SKM-1 (cell line): ENCODE data around the gene GASK1A.
A peak's percentile ranks its signal among the peaks of the same experiment; 100 is the strongest.
"Not testable (repeated sequence)": the region's sequence is repeated elsewhere in the genome, so short reads cannot be mapped to it uniquely, and the experiment has no call there.

ENCODE experiments used
- DNase-seq: peaks from one replicate; lab custom pipeline; 2025; ENCODE audit not compliant: unreplicated experiment; lab: John Stamatoyannopoulos, UW

The GASK1A gene

DNA sequence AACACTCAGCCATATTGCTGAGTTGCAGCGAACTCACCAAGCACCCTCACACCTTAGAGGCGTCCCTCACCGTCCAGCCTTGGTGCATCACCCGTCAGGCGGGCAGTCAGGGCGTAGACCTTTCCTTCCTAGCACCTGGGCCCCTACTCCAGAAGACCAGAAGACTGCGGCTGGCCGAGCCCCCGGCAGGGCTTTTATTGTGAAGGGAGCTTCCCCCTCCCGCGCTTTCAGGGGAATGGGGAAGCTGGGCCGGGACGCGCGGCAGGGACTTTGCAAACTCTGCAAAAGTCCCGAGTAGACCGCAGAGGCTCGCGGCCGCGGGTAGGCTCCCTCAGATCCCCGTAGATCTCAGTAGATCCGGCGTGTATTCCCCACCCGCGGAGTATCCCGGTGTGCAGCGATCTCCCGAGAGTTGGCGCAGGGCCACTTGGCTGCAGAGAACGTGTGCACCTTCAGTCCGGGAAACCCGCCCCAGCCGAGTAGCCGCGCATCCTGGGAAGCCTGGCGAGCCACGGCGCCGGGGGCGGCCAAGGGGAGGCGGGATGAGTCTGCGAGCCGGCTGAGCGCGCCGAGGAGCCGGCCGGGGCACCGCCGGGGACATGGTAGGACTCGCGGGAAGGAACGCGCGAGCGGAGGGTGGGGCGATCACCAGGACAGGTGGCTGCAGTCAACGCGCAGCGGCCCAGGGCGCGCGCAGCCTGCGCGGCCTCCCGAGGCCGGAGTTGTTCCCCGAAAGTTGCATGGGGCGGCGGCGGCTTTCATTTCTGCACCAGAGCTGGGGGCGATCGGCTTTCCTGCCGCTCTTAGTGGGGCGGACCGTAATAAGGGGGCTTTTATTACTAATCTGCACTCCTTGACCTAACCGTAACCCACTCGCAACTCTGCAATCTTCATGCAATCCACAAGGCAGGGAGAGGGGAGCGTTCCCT is at the start of gene GASK1A:
GASK1A (plus strand) TSS at position 268 of the 929 bp plus-strand sequence; CDS start at position 600, 332 bp downstream.
- DNase-seq: peak; percentile 47

DNA sequence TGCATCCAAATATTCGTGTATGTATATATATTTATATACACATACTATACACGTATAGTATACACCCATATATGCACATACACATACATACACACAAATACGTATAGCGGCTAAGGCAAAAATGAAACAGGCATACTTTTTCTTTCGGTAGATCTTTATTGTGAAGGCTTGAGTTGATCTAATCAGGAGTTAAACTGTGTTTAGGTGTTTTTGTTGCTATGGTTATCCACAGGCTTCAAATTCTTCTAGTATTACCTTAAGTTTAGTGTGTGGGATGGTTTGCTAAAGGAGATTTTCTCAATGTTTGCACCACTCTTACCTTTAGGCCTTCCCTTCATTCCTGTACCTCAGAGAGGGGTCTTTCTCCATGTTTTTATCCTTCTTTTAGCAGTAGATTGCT is 45.0 kb upstream of the GASK1A start:
- DNase-seq: no peak

DNA sequence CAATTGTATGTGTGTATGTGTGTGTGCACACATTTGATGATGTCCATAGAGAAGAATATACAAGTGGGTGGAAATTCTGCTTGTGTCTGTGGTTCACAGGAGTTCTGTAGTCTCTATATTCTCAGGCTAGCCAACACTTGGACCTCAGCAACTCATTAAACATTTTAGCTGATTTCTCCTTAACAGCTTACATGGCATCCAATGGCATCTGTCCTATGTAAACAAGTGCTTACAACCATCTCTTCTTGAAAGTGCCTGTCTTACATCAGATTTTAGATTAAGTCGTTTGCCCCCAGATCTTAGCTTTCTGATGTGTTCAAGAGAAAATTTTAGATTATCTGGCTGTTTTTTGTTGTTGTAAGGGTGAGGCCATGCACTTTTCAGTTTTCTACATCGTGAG is 44.2 kb upstream of the GASK1A start:
- DNase-seq: no peak

DNA sequence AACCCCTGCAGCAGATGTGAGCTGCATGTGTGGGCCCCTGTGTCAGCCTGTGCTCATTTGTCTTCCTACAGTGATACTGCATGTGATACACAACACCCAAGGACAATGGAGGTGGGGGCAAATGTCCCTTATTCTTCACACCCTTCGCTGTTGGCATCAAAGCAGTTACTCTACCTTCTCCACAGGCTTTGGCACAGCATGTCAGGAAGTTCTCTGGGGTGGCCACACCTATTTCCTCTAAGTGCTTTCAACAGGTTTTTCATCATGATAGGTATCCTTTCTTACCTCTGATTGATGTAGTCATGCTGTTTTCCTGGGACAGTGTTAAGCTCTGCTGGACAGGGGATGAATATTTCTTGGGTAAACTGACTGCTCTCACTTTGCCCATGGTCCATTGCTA is 43.6 kb upstream of the GASK1A start:
- no peak for DNase-seq

DNA sequence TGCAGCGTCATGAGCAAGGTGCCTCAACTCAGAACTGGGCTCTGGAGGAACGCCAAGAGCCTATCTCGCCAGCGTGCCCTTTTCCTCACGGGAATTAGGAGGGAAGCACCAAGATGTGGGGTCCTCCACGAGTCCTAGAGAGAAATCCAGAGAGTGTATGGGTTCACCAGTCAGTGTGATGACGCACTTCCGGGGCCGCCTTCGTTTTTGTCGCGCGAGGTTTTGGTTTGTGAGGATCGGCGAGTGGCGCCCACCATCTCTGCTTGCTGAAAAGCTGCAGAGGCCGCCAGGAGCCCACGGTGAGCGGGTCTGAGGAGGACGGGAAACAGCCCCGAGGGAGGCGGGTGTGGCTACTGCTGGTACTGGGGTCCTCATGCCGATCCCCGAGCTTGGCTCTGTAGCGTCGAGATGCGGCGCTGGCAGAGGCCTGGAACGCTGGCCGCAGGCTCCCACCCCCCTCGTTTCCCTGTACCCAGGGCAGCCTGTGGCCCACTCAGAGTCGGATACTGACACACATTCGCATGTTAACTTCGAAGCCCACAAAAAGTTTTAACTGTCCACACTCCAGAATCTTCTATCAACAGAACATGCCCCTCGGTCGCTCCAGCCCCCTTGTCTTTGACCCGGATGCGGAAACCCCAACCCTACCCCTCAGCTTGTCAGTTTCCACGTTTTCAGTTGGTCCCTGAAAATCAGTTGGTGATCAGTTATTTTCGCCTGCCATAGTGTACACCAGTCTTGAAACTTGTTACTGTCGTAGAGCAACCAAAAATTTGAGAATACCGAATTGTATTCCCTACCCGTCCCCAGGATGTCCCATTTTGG is 42.7 kb upstream of the GASK1A start:
- no peak for DNase-seq

DNA sequence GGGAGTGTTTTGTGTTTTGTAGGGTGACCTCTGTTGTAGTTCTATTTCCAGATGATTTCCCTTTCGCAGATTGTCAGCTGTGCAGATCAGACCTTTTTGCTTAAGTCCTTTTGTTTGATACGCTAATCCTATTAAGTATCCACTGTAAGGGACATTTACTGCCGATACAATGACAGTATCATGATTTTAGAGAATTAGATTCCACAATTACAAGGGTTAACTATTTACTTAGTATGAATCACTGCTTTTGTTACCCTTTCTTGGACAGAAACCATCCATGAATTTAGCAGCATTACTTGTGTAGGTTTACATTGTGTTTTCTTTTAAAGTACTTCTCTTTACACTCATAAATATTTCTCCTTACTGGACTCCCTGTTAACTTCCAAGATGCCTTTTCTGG is 41.8 kb upstream of the GASK1A start:
- DNase-seq: no peak

DNA sequence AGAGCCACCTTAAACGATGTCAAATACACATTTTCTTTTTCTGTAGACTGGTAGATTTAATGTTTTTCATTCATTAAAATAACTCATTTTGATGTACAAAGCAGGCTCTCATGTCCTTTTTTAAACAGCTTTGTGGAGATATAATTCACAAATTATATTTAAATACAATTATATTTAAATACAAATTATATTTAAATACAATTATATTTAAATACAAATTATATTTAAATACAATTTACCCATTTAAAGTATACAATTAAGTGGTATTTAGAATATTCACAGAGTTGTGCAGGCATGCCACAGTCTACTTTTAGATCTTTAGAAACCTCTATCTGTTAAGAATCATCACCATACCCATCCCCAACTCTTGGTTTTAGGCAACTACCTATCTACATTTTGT is 36.4 kb upstream of the GASK1A start:
- no peak for DNase-seq

DNA sequence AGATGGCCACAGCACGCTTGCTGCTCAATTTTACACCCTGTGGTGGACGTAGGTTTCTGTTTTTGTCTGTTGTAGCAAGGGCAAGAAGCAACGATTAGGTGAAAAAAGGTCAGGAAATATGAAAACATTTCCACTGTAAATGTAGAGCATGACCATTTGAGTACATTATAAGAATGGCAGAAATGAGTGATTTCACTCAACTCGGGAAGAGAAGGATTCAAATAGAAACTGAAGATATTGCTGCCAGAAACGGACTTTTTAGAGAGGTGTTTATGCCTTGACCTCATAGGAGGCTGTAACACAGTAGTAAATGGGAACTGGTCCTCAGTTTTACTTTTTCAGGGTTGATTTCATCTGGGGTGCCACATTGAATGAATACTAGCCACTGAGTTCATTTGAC is 33.1 kb upstream of the GASK1A start:
- DNase-seq: no peak

DNA sequence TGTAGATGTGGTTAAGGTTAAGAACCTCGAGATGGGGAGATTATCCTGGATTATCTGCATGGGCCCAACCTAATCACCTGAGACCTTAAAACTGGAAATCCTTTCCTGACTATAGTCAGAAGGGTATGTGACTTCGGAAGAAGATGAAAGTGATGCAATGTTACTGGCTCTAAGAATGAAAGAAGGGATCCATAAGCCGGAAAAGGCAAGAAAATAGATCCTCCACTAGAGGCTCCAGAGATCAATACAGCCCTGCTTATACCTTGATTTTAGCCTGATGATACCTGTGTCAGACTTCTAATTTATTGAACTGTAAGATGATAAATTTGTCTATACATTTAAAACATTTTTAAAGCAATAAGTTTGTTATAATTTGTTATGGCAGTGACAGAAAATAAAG is 21.5 kb upstream of the GASK1A start:
- DNase-seq: no peak

DNA sequence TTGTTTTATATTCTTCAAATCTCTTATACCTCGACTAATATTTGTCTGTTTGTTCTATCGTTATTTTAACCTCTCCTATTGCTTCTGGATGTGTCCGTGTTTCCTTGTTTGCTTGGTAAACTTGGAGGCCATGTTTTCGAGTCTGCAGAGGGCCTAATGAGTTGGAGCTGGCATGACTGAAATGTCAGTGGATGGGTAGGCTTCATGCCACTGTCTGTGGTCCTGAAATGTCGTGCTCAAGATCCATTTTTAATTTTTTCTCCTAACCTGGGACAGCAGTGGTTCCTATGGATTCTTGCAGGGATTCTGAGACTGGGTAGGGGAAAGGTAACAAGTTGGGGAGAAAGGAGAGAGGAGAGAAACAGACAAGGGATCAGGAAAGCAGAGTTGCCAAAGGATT is 18.8 kb upstream of the GASK1A start:
- no peak for DNase-seq

DNA sequence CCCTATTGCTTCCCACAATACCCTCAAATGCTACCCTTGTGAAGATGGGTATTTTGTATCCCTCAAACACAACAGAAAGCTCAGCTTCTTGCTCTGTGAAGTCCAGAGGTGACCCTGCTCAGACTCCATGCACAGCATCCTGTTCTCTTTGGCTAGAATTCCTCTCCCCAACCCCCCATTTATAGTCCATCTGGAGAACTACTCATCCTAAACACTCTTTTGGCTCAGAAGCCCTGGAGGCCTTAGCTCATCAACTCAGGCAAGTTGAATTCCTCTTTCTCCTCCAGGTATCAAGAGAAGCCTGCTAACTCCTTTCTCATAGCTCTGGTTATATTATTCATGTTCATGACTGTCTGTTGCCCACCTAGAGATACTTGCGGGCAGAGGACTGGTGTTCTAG is 18.3 kb upstream of the GASK1A start:
- DNase-seq: no peak

DNA sequence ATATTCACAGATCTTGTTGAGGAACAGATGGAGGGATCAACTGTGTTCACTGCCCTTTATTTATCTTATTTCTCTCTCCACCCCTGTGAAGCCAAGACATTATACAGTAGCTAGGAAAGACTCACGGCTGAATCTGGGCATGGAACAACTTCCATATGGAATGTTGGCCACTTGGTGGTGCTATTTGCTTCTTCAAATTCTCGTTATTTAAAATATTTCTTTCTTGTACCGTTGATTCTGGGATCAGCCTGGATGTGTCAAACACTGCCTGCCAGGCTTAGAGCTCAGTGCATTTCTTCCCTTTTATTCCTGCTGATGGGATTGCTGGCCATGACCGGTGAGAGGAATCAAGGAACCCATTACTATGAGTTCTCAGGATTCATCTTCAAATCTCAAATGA is 17.5 kb upstream of the GASK1A start:
- no peak for DNase-seq

DNA sequence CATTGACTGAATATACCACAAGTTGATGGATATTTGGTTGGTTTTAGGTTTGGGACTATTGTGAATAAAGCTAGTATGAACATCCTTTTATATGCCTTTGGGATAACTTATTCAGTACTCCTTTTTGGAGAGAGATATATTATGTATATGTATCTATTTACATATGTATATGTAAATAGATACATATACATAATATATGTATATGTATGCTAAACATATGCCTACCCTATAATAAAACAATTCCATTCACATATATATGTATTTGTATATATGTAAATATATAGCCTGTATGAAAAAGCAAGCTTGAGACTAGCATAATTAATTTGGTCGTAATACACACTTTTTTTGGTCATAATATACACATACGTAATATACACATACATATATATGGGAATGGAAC is 15.8 kb upstream of the GASK1A start:
- no peak for DNase-seq

DNA sequence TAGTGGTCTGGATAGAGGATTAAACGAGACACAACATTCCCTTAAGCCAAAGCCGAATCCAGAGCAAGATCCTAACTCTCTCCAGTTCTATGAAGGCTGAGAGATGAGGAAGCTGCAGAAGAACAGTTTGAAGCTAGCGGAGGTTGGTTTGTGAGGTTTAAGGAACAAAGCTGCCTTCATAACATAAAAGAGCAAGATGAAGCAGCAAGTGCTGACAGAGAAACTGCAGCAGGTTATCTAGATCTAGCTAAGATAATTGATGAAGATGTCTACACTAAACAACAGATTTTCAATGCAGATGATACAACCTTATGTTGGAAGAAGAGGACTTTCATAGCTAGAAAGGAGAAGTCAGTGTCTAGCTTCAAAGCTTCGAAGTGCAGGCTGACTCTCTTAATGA is 14.8 kb upstream of the GASK1A start:
- DNase-seq: no peak

DNA sequence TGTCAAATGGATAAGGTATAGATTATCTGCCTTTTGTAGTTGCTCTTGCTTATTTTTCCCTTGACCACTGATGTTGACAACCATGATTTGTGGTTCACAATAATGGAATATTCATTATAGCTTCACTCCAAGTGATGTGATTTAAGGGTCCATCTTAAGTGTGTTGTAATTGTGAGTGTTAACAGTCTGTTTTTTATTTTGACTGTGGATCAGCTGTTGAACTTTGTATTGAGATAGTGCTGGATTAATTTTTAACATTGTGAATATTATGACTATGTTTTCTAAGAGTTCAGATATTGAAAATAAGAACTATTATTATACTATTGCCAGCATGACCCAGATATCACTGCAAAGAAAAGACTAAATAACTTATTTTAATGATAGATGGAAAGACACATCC is 8.6 kb upstream of the GASK1A start:
- no peak for DNase-seq

DNA sequence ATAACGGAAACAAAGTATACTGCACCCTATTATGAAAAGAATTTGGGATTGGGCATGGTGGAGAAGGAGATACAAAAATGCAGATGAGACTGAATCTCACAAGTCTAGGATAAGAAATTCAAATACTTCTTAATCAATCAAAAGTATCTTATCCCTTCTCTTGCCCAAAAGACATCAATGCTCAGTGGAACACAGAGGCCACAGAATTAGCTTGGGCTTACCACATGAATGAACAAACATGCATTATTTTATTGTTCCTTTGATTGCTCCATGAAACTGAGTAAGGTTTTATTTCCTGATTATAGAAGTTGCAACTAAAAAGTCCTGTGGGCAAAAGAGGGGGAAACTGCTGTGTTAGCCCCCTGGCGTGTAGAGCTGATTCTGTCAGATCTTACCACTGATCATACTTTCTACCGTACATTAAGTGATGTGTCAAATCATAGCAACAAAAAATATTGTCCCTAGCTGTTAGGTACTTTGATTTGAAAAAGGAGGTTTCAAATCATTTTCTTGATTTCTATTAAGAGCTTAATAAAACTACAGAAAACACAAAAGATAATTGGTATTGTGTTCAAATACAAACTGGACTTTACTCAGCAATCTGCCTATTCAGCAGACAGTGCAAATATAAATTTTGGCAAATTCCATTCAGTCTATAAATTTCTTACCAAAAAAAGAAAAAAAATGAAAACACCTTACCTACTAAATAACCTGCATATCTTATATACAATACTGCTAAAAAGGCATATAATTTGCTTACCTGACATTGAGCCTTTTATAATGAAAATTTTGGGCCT is 7.9 kb upstream of the GASK1A start:
- DNase-seq: no peak

DNA sequence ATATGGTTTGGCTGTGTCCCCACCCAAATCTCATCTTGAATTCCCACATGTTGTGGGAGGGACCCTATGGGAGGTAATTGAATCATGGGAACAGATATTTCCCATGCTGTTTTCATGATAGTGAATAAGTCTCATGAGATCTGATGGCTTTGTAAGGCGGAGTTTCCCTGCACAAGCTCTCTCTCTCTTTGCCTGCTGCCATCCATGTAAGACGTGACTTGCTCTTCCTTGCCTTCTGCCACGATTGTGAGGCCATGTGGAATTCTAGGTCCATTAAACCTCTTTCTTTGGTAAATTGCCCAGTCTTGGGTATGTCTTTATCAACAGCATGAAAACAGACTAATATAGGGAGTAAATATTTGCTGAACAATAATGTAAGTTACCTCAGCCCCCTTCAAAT is 4.2 kb upstream of the GASK1A start:
- not testable (repeated sequence) for DNase-seq

DNA sequence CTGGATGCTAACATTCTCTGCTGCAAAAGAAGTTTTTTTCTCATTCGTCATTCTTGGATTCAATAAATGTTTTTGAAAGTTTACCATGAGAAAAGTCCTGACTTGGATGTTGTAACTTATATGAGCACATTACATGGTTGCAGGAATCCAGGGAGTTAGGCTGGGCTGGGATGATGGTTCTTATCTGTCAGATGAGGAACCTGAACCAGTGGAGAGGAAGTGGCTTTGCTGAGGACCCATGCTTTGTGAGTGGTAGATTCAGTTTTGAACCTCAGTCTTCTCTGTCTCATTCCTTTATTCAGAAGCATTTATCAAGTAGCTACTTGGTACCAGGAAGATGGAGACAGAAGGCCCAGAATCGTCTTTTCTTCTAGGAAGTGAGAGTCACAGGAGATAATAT is 3.7 kb upstream of the GASK1A start:
- peak; percentile 47 for DNase-seq

DNA sequence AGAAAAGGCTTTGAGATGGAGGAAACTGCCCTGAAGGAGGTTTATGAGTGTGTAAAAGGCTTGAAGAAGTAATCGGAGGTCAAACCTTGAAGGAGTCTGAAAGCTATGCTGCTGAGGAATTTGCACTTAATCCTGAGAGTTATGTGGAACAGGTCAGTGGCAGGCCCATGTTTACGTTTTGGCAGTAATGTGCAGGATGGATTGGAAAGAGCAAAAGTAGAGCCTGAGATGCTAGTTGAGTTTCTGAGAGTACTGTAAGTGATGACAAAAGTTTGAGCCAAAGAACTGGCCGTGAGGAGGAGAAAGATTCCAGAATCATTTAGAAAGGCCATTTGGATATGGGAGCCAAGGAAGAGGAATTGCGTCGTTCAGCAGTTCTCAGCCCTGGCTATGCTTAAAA is 3.2 kb upstream of the GASK1A start:
- no peak for DNase-seq

DNA sequence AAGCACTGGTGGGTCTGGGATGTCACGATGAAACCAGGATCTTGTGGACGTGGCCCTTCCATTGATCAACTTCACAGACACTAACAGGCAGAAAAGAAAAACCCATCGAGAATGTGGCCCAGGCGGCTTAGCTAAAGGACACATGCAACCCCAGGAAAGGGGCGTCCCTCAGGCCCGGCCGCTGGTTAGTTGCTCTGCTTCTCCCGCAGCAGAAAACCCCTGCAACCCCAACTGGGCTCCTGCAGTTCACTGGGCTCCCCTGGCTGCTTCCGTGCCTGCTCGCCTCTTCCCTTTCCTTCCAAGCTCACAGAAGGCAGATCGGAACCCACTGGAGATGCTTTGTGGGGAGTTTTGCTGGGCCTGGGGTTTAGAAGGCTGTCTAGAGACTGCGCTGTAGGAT is 1.1 kb downstream of the GASK1A start:
- DNase-seq: no peak

DNA sequence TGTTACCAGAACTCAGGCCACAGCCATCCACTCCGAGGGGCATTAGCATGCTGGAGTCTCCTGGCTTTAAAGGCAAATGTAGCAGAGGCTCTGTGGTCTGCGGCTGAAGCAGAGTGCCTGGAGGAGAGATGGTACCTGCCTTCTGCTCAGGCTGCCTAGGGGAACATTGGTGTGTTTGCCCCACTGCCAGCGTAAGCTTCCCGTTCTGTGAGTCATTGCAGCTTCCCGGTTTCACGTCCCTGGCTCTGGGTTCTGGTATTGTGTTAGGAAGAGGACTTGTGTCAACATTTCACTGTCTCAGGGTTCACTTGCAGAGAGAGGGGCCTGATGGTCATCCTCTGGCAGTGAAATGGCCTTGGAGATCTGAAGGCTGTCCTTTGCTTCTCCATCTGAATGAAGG is 1.8 kb downstream of the GASK1A start:
- no peak for DNase-seq
